ENCODE results near the gene SENP8. TPM values are rescaled to one million over a fixed set of nuclear protein-coding genes. Genes with fewer than 3 reads are reported as not detected.

SENP8 gene
- total and polyA plus RNA-seq, 2 of the 13 experiments (the other 11 are each of a cell fraction or from before 2014, with no cell fraction given): 2.7 to 3.0 TPM

GRCh38 chr15:72118017-72118978 is at the start of gene SENP8, which contains the start of gene MYO9A (continued):
- no peak for TF ChIP-seq HMGXB3 (CRISPR knock-in tag; IDR thresholded peaks at IDR 0.05; ENCODE audit: borderline replicate concordance)
- TF ChIP-seq GPN1 (CRISPR knock-in tag; IDR thresholded peaks at IDR 0.05; ENCODE audit: borderline replicate concordance): no peak
- no peak for TF ChIP-seq GFI1 (CRISPR knock-in tag; IDR thresholded peaks at IDR 0.05; ENCODE audit: borderline replicate concordance)
- TF ChIP-seq ZC3H13 (CRISPR knock-in tag; IDR thresholded peaks at IDR 0.05): no peak
- TF ChIP-seq ZNF598 (CRISPR knock-in tag; IDR thresholded peaks at IDR 0.05; ENCODE audit: borderline replicate concordance): no peak
- no peak for TF ChIP-seq ZNF17 (CRISPR knock-in tag; IDR thresholded peaks at IDR 0.05)
- TF ChIP-seq ZFP41 (CRISPR knock-in tag; IDR thresholded peaks at IDR 0.05; ENCODE audit: borderline replicate concordance): no peak
- peak; percentile 57 for TF ChIP-seq KAT8 (CRISPR knock-in tag; IDR thresholded peaks at IDR 0.05)
- no peak for TF ChIP-seq ATF7 (IDR thresholded peaks at IDR 0.05)
- TF ChIP-seq ATF7 (CRISPR knock-in tag; IDR thresholded peaks at IDR 0.05): no peak
- no peak for TF ChIP-seq CREB3 (CRISPR knock-in tag; IDR thresholded peaks at IDR 0.05)
- peak; percentile 75; the same call in 1 of the 2 replicates for TF ChIP-seq HBP1 (CRISPR knock-in tag; IDR thresholded peaks at IDR 0.05; ENCODE audit: low read depth)
- no peak for TF ChIP-seq MED13 (CRISPR knock-in tag; IDR thresholded peaks at IDR 0.05)
- no peak for TF ChIP-seq ZNF83 (CRISPR knock-in tag; IDR thresholded peaks at IDR 0.05; ENCODE audit: borderline replicate concordance)
- no peak for TF ChIP-seq CCDC6 (CRISPR knock-in tag; IDR thresholded peaks at IDR 0.05)
- TF ChIP-seq ELF4 (CRISPR knock-in tag; IDR thresholded peaks at IDR 0.05; ENCODE audit: borderline replicate concordance): no peak
- TF ChIP-seq RBM39 (IDR thresholded peaks at IDR 0.05; ENCODE audit: low read depth, low read length, poor library complexity, severe bottlenecking): no peak
- no peak for TF ChIP-seq FUBP1 (CRISPR knock-in tag; IDR thresholded peaks at IDR 0.05; ENCODE audit: borderline replicate concordance)
- no peak for TF ChIP-seq PLSCR1 (CRISPR knock-in tag; IDR thresholded peaks at IDR 0.05; ENCODE audit: borderline replicate concordance)

Measured in HepG2 (cell line).